Tibial artery (tissue), 4 donors: ENCODE measurements around the gene MAPK6.

ENCODE experiments used
- DNase-seq, 2 donors: peaks; one replicate each; pipeline ENCODE4 v3.0.0-alpha.2; 2019
- H3K27ac ChIP-seq, 2 donors: fragments of 200-600 bp; sonication (generic) in 1 of 2; 1 replicate in 1 of 2; 2 replicates in 1 of 2; pipeline ENCODE4 v1.5.1; 2018 to 2019; ENCODE audit warnings: mild to moderate bottlenecking in 1 of 2
- H3K27me3 ChIP-seq, 2 donors: fragments of 200-600 bp; sonication (generic) in 1 of 2; one replicate each; pipeline versions ENCODE4 v1.5.1 to v1.6.0; 2016 to 2019
- H3K36me3 ChIP-seq, 3 donors: fragments of 200-600 bp; sonication (generic) in 2 of 3; one replicate each; pipeline ENCODE4 v1.5.1; 2016 to 2019; ENCODE audit warnings: mild to moderate bottlenecking in 2 of 3
- H3K4me1 ChIP-seq, 4 donors: fragments of 200-600 bp; sonication (generic) in 2 of 4; 1 replicate in 3 of 4; 2 replicates in 1 of 4; pipeline ENCODE4 v1.5.1; 2016 to 2019
- H3K4me3 ChIP-seq, 2 donors: fragments of 200-600 bp; sonication (generic) in 1 of 2; 1 replicate in 1 of 2; 2 replicates in 1 of 2; pipeline ENCODE4 v1.5.1; 2018 to 2019; ENCODE audit warnings: mild to moderate bottlenecking in 2 of 2
- H3K9me3 ChIP-seq, 3 donors: fragments of 200-600 bp; sonication (generic) in 1 of 3; one replicate each; pipeline ENCODE4 v1.5.1; 2016 to 2019
- CTCF ChIP-seq, 2 experiments: fragments of 200-600 bp in 1 of 2; fragments of 450-650 bp in 1 of 2; IDR thresholded peaks; one replicate each; pipeline ENCODE4 v1.5.1; 2017 to 2019; ENCODE audit warnings: antibody characterized with exemption in 2 of 2, mild to moderate bottlenecking in 1 of 2, moderate library complexity in 1 of 2
- intact Hi-C: fragments of 100-400 bp; cut with DNase I; formaldehyde crosslinking; loops from one replicate; pipeline ENCODE4 v1.15.0; 2023; ENCODE audit warnings: low total_unique reads

MAPK6 gene

DNA sequence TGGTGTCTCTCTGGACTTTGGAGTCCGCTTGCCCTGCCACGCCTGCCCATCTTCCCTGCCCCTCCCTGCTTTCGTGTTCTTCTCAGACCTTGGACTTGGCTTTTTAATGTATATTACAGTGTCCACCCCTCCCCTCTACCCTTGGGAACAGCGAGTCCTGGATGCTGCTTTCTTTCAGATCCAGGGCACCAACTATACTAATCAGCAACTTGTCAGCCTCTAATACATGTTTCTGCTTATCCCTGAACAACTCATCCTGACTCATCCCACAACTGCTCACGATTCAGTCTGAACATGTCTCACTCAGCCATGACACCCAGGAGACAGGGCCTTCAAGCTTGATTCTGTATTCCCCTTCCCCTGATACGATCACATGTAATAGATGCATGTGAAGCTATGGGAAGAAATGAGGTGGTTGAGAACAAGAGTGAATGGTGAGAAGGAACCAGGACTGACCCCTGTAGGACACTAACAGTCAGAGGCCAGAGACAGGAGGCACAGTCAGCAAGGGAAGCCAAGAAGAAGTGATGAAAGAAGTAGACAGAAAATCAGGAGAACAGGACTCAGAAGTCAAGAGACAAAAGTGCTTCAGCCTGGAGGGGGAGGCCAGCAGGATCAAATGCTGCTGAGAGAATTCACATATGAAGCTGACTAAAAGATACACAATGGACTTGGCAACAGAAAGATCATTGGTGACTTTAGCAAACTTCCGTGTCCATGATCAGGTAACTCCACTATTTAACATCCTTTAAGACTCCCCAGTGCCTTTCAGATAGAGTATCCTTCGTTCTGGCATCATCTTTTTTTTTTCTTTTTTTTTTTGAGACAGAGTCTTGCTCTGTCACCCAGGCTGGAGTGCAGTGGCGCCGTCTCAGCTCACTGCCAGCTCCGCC lies 58.1 kb downstream of the MAPK6 start:
- Histone ChIP-seq H3K27ac (no peak overlapping the region), H3K4me1 (no peaks in the 10 kb centered on the region), H3K4me3 (no peak overlapping the region), H3K27me3 (no peaks in the 10 kb centered on the region), H3K9me3 (no peaks in the 10 kb centered on the region), H3K36me3 (no peaks in the 10 kb centered on the region)
- no peak for DNase-seq
- no peak for TF ChIP-seq CTCF (IDR thresholded peaks at IDR 0.05)
- intact Hi-C loops = loop anchor here (5.0 to 10.0 kb wide), 2 partner anchors 58 to 105 kb away; partner anchors contain the start of gene LEO1

DNA sequence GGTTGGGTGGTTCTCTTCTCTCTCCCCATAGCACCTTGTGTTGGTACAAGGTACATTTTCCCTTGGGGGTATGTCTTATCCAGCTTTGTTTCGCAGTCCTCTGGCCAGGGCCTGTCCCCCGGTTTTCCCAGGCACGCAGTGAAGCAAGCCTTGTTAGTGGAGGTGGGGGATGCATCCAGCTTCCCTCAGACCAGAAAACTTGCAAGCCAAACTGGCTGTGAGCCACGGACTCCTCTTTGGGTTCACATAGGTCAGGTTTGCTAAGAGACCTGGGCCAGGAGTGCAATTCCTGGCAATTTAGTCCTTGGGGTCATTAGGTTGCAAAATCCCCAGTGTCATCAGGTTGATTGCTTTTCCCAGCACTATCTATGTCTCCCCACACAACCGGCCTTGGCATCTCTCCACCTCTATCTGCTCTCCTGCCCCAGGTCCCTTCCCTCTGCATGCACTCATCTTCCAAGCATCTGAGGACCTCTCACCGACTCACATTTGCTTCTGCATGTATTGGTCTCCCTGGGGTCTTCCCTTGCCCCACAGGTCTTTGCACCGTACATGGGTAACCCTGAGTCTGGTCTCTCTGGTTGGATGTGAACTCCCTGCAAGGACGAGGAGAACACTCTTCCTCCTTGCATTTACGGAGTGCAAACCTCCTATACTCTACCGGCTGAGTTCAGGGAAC lies 59.3 kb downstream of the MAPK6 start:
- DNase-seq = no peak
- no peak overlapping the region for H3K27ac ChIP-seq
- no peak for TF ChIP-seq CTCF (IDR thresholded peaks at IDR 0.05)
- no peaks in the 10 kb centered on the region for H3K9me3 ChIP-seq
- intact Hi-C loops = loop anchor here (5.0 to 10.0 kb wide), 2 partner anchors 56 to 106 kb away; partner anchors contain the start of gene LEO1
- no peaks in the 10 kb centered on the region for H3K36me3 ChIP-seq
- no peak overlapping the region for H3K4me3 ChIP-seq
- H3K4me1 ChIP-seq = no peaks in the 10 kb centered on the region
- no peaks in the 10 kb centered on the region for H3K27me3 ChIP-seq

- peak; percentile 66 to 68 for TF ChIP-seq CTCF (IDR thresholded peaks at IDR 0.05)
- no peaks in the 10 kb centered on the region for H3K4me1 ChIP-seq
- no peak overlapping the region for H3K4me3 ChIP-seq
- no peak overlapping the region for H3K27ac ChIP-seq
- DNase-seq = peak; percentile 78 to 81
- H3K9me3 ChIP-seq = no peaks in the 10 kb centered on the region
- H3K36me3 ChIP-seq = no peaks in the 10 kb centered on the region
- H3K27me3 ChIP-seq = no peaks in the 10 kb centered on the region
- intact Hi-C loops = loop anchor here (5.0 to 10.0 kb wide), 2 partner anchors 56 to 107 kb away; partner anchors contain the start of gene LEO1
Observed at GRCh38 chr15:52078876-52079700, 60.1 kb downstream of the MAPK6 start.

DNA sequence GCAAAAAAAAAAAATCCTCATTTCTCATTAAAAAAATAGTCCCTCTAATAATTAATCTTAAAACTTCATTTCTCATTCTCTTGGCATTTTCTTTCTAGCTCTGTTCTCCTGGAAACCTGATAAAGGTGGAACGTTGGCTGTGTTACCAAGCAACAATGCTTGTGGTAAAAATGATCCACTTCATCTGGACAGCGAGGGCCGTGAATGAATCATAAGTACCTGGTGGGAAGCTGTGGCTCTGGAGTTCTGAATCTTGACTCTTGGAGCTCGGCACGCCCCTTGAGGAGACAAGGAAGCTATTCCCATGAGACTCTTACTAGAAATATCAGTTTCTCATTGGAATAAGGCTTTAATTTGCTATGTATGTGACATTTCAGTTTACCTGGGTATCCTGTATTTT lies 61.0 kb downstream of the MAPK6 start:
- TF ChIP-seq CTCF (IDR thresholded peaks at IDR 0.05) = no peak
- no peak overlapping the region for H3K4me3 ChIP-seq
- no peak for DNase-seq
- intact Hi-C loops = no loop called here
- H3K4me1 ChIP-seq = no peaks in the 10 kb centered on the region
- no peak overlapping the region for H3K27ac ChIP-seq
- H3K36me3 ChIP-seq = no peaks in the 10 kb centered on the region
- no peaks in the 10 kb centered on the region for H3K9me3 ChIP-seq
- no peaks in the 10 kb centered on the region for H3K27me3 ChIP-seq

GRCh38 chr15:52080706-52081392 lies 61.8 kb downstream of the MAPK6 start:
- Histone ChIP-seq H3K36me3 (no peaks in the 10 kb centered on the region), H3K9me3 (no peaks in the 10 kb centered on the region), H3K27me3 (no peaks in the 10 kb centered on the region), H3K4me3 (no peak overlapping the region), H3K27ac (no peak overlapping the region), H3K4me1 (no peaks in the 10 kb centered on the region)
- intact Hi-C loops = no loop called here
- DNase-seq = no peak
- no peak for TF ChIP-seq CTCF (IDR thresholded peaks at IDR 0.05)
